GM18867 (cell line): ENCODE measurements around the gene IGFL2.
"Not testable (repeated sequence)": the region's sequence is repeated elsewhere in the genome, so short reads cannot be mapped to it uniquely, and the experiment has no call there.

Source experiments
- ATAC-seq: cut with Tn5 transposase; IDR thresholded peaks from one replicate; pipeline ENCODE4 v1.9.1; 2021; ENCODE audit warnings: mild to moderate bottlenecking, moderate library complexity; ENCODE audit not compliant: unreplicated experiment

The IGFL2 gene

GRCh38 chr19:46141421-46141820 lies 6.6 kb upstream of the IGFL2 start:
- no peak for ATAC-seq

DNA sequence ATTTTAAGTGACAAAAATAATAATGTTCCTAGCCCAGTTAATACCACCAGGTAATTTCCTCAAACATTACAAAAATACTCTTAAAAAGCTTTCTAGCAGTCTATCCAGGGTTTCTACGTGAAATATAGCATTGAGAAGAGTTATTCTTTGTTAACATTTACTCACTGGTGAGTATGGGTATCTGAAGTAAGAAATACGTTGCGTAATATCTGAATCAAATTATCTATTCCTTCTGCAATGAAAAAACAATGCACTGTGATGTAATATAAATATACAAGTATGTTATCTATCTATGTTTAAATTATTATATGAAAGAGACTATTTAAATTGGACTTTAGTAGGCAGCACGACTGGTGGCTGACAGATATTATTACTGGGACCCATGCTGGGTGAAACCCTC lies 5.7 kb upstream of the IGFL2 start:
- ATAC-seq: no peak

GRCh38 chr19:46144756-46145155 lies 3.3 kb upstream of the IGFL2 start:
- no peak for ATAC-seq

- no peak for ATAC-seq
Observed at GRCh38 chr19:46147166-46147740, 785 bp upstream of the IGFL2 start.

GRCh38 chr19:46150606-46151005 lies 2.6 kb downstream of the IGFL2 start:
- no peak for ATAC-seq

GRCh38 chr19:46155237-46155636 lies 7.2 kb downstream of the IGFL2 start:
- no peak for ATAC-seq

GRCh38 chr19:46159418-46160232 lies 11.6 kb downstream of the IGFL2 start:
- ATAC-seq: no peak

GRCh38 chr19:46160233-46160775 lies 12.3 kb downstream of the IGFL2 start:
- no peak for ATAC-seq

- ATAC-seq: not testable (repeated sequence)
Observed at GRCh38 chr19:46161642-46162257, 13.7 kb downstream of the IGFL2 start.

- no peak for ATAC-seq
Observed at GRCh38 chr19:46162731-46163130, 14.7 kb downstream of the IGFL2 start.

GRCh38 chr19:46173886-46174480 lies 25.9 kb downstream of the IGFL2 start:
- ATAC-seq: no peak

GRCh38 chr19:46176116-46176860 lies 28.2 kb downstream of the IGFL2 start:
- ATAC-seq: no peak

DNA sequence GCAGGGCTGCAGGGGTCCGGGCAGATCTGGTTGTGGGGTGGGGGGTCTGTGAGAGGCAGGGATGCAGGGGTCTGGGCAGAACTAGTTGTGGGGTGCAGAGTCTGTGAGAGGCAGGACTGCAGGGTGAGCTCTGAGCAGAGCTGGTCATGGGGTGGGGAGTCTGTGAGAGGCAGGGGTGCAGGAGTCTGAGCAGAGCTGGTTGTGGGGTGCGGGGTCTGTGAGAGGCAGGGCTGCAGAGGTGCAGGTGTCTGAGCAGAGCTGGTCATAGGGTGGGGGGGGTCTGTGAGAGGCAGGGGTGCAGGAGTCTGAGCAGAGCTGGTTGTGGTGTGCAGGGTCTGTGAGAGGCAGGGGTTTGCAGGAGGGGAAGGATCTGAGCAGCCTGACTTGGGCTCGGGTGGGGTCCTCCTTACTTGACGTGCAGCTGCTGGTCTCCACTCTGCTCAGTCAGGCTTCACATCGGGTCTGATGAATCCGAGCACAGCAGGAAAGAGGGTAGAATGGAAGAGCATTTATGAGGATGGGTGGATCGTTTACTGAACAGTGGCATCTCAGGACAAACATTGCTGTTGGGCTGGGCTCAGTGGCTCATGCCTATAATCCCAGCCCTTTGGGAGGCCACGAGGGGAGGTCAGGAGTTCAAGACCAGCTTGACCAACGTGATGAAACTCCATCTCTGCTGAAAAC lies 31.2 kb downstream of the IGFL2 start:
- ATAC-seq: no peak

DNA sequence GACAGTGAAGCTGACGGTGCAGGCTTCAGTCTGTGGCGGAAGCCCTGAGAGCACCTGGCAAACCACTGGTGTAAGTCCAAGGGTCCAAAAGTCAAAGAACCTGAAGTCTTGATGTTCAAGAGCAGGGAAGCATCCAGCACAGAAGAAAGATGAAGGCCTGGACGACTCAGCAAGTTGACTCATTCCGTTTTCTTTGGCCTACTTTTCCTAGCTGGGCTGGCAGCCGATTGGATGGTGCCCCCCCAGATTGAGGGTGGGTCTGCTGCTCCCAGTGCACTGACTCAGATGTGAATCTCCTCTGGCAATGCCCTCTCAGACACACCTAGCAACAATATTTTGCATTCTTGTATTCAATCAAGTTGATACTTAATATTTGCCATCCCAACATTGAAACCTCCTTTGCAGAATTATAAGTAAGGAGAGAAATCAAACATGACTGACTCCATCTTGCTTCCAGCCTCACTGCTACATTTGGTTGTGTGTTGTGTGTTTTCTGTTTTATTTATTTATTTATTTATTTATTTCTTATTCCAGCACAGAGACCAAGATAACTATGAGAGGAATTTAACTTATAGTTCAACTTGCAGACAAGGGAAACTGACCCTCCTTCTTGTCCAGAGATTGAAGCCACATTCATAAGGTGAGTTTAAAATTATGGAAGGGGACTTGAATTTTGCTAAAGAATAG lies 32.8 kb downstream of the IGFL2 start:
- ATAC-seq: no peak

- no peak for ATAC-seq
Observed at GRCh38 chr19:46181388-46181779, 33.3 kb downstream of the IGFL2 start.

DNA sequence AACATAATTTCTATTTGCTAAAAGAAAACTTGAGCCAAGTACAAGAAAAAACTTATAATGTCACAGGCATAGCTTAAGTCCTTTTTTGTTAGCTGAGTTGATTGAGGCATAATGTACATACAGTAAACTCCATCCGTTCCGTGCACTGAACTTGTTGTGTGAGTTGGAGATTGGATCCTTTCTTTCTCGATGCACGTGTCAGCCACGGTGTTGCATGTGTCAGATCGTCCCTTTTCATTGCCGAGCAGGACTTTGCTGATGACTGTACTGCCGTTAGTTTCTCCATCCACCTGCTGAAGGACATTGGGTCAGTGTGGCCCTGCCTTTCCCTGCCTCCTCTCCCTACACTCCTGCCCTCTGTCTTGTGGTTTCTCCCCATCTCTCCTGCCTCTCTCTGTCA lies 34.4 kb downstream of the IGFL2 start:
- ATAC-seq: no peak

GRCh38 chr19:46184775-46185710 lies 37.0 kb downstream of the IGFL2 start:
- not testable (repeated sequence) for ATAC-seq

- no peak for ATAC-seq
Observed at GRCh38 chr19:46186101-46186716, 38.2 kb downstream of the IGFL2 start.
